HCT116 (cell line): ENCODE measurements around the gene PYGO2.

Experiments used
- CEBPB ChIP-seq: IDR thresholded peaks from 2 replicates; pipeline ENCODE4 v1.6.1; 2012; ENCODE audit warnings: low read depth
- EGR1 ChIP-seq: IDR thresholded peaks from 2 replicates; pipeline ENCODE4 v1.6.1; 2012; ENCODE audit warnings: low read depth
- ELF1 ChIP-seq: IDR thresholded peaks from 2 replicates; pipeline ENCODE4 v1.6.1; 2012; ENCODE audit warnings: low read depth, borderline replicate concordance
- EZH2 ChIP-seq: fragments of 200-600 bp; sonication (generic); IDR thresholded peaks from 2 replicates; pipeline ENCODE4 v1.6.1; 2017; ENCODE audit warnings: antibody characterized with exemption, mixed run types
- EZH2phosphoT487 ChIP-seq: fragments of 200-600 bp; IDR thresholded peaks from 2 replicates; pipeline ENCODE4 v1.6.1; 2018; ENCODE audit warnings: antibody characterized with exemption, borderline replicate concordance
- JUND ChIP-seq: IDR thresholded peaks from 2 replicates; pipeline ENCODE4 v1.6.1; 2012
- POLR2A ChIP-seq: IDR thresholded peaks from 2 replicates; pipeline ENCODE4 v1.7.0; 2011; ENCODE audit warnings: borderline replicate concordance; ENCODE audit not compliant: insufficient read depth, insufficient read length; ENCODE audit errors: extremely low read depth
- POLR2AphosphoS5 ChIP-seq: IDR thresholded peaks from 2 replicates; pipeline ENCODE4 v1.6.1; 2011; ENCODE audit warnings: mild to moderate bottlenecking, low read depth, low read length, moderate library complexity
- RAD21 ChIP-seq: IDR thresholded peaks from 2 replicates; pipeline ENCODE4 v1.6.1; 2012; ENCODE audit warnings: low read depth, mild to moderate bottlenecking
- ZFX ChIP-seq: fragments of 450-650 bp; IDR thresholded peaks from 2 replicates; pipeline ENCODE4 v1.6.1; 2017
- ZNF274 ChIP-seq: fragments of 200-500 bp; sonication (Bioruptor generic); IDR thresholded peaks from 2 replicates; pipeline ENCODE4 v1.6.1; 2014; ENCODE audit warnings: mild to moderate bottlenecking, low read depth, low read length, inconsistent platforms
- TF ChIP-seq, protein P1 (sequence below), 3 experiments: fragments of 200-600 bp in 1 of 3; sonication (generic) in 1 of 3; IDR thresholded peaks in 2 of 3; conservative IDR thresholded peaks in 1 of 3; 2 replicates each; pipeline ENCODE4 v1.5.1; 2012 to 2017; ENCODE audit warnings: low read depth in 2 of 3, low read length in 2 of 3, antibody characterized with exemption in 1 of 3, borderline replicate concordance in 1 of 3, control low read depth in 1 of 3, mild to moderate bottlenecking in 1 of 3, mixed read lengths in 1 of 3, mixed run types in 1 of 3, moderate library complexity in 1 of 3; ENCODE audit not compliant: insufficient read depth in 1 of 3
- TF ChIP-seq, protein P2 (sequence below): IDR thresholded peaks from 2 replicates; pipeline ENCODE4 v1.6.1; 2012; ENCODE audit warnings: low read depth

DNA sequence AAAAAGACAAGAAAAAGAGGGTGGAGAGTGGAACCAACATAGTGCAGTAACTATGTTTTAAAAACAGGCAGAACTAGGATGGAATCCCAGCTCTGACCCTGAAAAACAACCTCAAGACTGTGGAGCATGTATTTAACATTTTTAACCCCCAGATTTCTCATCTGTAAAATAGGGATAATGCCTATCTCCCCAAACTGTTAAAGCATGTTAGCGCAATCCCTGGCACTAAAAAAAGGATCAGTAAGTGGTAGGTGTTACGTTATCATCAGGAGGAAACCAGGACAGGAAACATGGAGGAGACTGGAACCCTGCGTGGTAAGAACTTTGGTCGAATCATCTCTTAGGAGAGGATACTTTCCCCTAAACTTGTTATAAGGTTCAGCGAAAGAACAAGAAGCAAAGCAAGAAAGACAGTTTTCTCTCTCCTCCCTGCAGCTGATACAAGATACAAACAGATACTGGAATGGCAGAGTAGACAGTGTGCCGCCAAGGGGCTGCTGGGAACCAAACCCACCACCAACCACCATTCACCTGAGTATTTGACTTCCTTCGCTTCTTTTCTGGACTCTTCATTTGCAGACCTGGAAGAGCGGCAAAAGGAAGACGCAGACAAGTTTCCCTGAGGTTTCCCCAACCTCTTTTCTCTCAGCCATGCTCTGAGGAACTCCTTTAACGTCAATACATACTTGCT, 991 bp downstream of the PYGO2 start:
- TF ChIP-seq EZH2phosphoT487 (no peak), EZH2 (no peak), POLR2AphosphoS5 (no peak), RAD21 (no peak), ELF1 (no peak; the same call in 1 of the 2 replicates), POLR2A (no peak), ZNF274 (no peak), JUND (no peak), CEBPB (no peak), EGR1 (no peak), ZFX (no peak)
- TF ChIP-seq, protein P1, sequence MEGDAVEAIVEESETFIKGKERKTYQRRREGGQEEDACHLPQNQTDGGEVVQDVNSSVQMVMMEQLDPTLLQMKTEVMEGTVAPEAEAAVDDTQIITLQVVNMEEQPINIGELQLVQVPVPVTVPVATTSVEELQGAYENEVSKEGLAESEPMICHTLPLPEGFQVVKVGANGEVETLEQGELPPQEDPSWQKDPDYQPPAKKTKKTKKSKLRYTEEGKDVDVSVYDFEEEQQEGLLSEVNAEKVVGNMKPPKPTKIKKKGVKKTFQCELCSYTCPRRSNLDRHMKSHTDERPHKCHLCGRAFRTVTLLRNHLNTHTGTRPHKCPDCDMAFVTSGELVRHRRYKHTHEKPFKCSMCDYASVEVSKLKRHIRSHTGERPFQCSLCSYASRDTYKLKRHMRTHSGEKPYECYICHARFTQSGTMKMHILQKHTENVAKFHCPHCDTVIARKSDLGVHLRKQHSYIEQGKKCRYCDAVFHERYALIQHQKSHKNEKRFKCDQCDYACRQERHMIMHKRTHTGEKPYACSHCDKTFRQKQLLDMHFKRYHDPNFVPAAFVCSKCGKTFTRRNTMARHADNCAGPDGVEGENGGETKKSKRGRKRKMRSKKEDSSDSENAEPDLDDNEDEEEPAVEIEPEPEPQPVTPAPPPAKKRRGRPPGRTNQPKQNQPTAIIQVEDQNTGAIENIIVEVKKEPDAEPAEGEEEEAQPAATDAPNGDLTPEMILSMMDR (IDR thresholded peaks at IDR 0.05 in 2 of 3, conservative IDR thresholded peaks at IDR 0.05 in 1 of 3; ENCODE audit: borderline replicate concordance in 1 of 3, insufficient read depth in 1 of 3, low read depth in 2 of 3, low read length in 2 of 3): no peak
- TF ChIP-seq, protein P2, sequence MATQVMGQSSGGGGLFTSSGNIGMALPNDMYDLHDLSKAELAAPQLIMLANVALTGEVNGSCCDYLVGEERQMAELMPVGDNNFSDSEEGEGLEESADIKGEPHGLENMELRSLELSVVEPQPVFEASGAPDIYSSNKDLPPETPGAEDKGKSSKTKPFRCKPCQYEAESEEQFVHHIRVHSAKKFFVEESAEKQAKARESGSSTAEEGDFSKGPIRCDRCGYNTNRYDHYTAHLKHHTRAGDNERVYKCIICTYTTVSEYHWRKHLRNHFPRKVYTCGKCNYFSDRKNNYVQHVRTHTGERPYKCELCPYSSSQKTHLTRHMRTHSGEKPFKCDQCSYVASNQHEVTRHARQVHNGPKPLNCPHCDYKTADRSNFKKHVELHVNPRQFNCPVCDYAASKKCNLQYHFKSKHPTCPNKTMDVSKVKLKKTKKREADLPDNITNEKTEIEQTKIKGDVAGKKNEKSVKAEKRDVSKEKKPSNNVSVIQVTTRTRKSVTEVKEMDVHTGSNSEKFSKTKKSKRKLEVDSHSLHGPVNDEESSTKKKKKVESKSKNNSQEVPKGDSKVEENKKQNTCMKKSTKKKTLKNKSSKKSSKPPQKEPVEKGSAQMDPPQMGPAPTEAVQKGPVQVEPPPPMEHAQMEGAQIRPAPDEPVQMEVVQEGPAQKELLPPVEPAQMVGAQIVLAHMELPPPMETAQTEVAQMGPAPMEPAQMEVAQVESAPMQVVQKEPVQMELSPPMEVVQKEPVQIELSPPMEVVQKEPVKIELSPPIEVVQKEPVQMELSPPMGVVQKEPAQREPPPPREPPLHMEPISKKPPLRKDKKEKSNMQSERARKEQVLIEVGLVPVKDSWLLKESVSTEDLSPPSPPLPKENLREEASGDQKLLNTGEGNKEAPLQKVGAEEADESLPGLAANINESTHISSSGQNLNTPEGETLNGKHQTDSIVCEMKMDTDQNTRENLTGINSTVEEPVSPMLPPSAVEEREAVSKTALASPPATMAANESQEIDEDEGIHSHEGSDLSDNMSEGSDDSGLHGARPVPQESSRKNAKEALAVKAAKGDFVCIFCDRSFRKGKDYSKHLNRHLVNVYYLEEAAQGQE: no peak
